Activated B cell treated with CpG ODN at 0.5 μM for 24 hours (primary cell): ENCODE measurements around the gene PSMG4. TPM values are rescaled to one million over a fixed set of nuclear protein-coding genes. Genes with fewer than 3 reads are reported as not detected.

Source experiments
- ATAC-seq: fragments of 200-7000 bp; cut with Tn5 transposase; one replicate; pipeline ENCODE4 v1.10.0; 2021; ENCODE audit warnings: low read depth, mild to moderate bottlenecking, moderate library complexity
- CTCF ChIA-PET: fragments of 350-600 bp; sonication (Branson Sonifier 250); formaldehyde crosslinking; loops from one replicate; lab custom pipeline; 2021; ENCODE audit warnings: antibody characterized with exemption; lab: Charles Lee
- POLR2A ChIA-PET: fragments of 350-600 bp; sonication (Branson Sonifier 250); formaldehyde crosslinking; loops from one replicate; lab custom pipeline; 2021; ENCODE audit warnings: antibody characterized with exemption; lab: Charles Lee
- DNase-seq: peaks from one replicate; pipeline ENCODE4 v3.0.0; 2022
- H3K27ac Mint-ChIP-seq: one replicate; pipeline ENCODE4 v1.8.0; 2020; ENCODE audit warnings: mixed read lengths
- H3K27me3 Mint-ChIP-seq: one replicate; pipeline ENCODE4 v1.8.0; 2021; ENCODE audit warnings: mixed read lengths
- H3K36me3 Mint-ChIP-seq: one replicate; pipeline ENCODE4 v1.8.0; 2021; ENCODE audit warnings: low read depth, mixed read lengths
- H3K4me1 Mint-ChIP-seq: one replicate; pipeline ENCODE4 v1.8.0; 2021; ENCODE audit warnings: mixed read lengths
- H3K4me3 Mint-ChIP-seq: one replicate; pipeline ENCODE4 v1.8.0; 2020; ENCODE audit warnings: mild to moderate bottlenecking, mixed read lengths
- H3K9me3 Mint-ChIP-seq: one replicate; pipeline ENCODE4 v1.8.0; 2020; ENCODE audit warnings: mixed read lengths
- CTCF ChIP-seq: fragments of 200-600 bp; IDR thresholded peaks from one replicate; pipeline ENCODE4 v1.8.0; 2022; ENCODE audit warnings: antibody characterized with exemption, mild to moderate bottlenecking
- intact Hi-C: fragments of 100-400 bp; cut with micrococcal nuclease; formaldehyde crosslinking; loops from one replicate; pipeline ENCODE4 v1.15.1; 2024
- total RNA-seq: library from RNA; stranded (reverse); gene quantifications from 2 replicates; pipeline ENCODE4 v1.2.3, GENCODE V29; 2022

Gene PSMG4
- total RNA-seq, 1 donor from 2014 or later = 29.9 TPM

DNA sequence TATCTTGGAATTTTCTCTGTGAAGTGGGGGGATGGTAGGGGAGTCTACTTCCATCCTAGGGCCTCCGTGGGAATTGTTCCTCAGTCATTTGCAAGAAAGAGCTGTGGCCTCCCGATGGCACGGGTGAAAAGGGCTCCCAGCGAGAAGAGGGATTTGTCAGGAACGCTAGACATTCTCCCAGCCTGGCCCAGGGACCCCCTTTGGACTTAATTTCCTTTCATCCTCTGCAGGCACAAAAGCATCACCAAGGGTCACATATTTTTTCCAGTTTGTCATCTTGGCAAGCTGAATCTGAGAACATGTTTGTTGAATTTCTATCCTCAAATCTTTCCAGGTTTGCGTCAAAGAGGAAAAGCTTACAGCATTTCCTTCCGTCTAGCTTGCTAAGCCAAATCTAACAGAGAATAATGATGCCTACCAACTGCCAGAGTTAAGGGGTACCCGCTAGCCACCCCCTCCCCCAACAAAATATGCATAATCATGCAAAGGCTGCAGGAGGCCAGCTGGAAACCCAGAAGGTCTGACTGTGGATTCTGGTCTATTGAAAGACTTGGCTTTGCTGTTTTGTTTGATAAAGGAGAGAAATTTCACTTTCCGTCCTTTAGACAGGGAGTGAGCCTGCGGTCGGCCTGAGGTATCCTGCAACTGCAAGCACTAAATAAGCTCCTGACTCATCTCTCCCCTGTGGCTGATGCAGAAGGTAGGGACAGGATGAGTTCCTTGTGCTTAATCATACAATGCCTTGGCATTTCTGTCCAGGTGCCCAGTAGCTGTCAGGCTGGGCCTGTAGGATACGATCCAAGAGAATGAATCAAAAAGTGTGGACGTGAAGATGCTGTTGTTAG, 23.1 kb downstream of the PSMG4 start:
- intact Hi-C loops = no loop called here
- no peaks in the 10 kb centered on the region for H3K9me3 Mint-ChIP-seq
- H3K27me3 Mint-ChIP-seq = no peaks in the 10 kb centered on the region
- H3K27ac Mint-ChIP-seq = no peak overlapping the region
- no peak for ATAC-seq
- H3K36me3 Mint-ChIP-seq = peaks cover 5% of the 10 kb centered on the region
- no peak for DNase-seq
- no peak overlapping the region for H3K4me3 Mint-ChIP-seq
- ChIA-PET POLR2A (no interaction called here), CTCF (interaction anchor here (0.7 to 7.1 kb wide), 6 partner anchors 9 to 711 kb away, joined by 3 to 130 read pairs (median 3); no protein-coding TSS in a partner anchor)
- no peak for TF ChIP-seq CTCF
- H3K4me1 Mint-ChIP-seq = peaks cover 3% of the 10 kb centered on the region

GRCh38 chr6:3282476-3283236, 23.9 kb downstream of the PSMG4 start:
- ChIA-PET CTCF (interaction anchor here (1.0 to 7.1 kb wide), 5 partner anchors 8 to 696 kb away, joined by 3 to 130 read pairs (median 3); no protein-coding TSS in a partner anchor), POLR2A (no interaction called here)
- H3K4me3 Mint-ChIP-seq = no peak overlapping the region
- TF ChIP-seq CTCF = no peak
- H3K27me3 Mint-ChIP-seq = no peaks in the 10 kb centered on the region
- ATAC-seq (no peak), DNase-seq (no peak)
- H3K4me1 Mint-ChIP-seq = peaks cover 3% of the 10 kb centered on the region
- intact Hi-C loops = no loop called here
- H3K9me3 Mint-ChIP-seq = no peaks in the 10 kb centered on the region
- H3K27ac Mint-ChIP-seq = no peak overlapping the region
- H3K36me3 Mint-ChIP-seq = peaks cover 5% of the 10 kb centered on the region

DNA sequence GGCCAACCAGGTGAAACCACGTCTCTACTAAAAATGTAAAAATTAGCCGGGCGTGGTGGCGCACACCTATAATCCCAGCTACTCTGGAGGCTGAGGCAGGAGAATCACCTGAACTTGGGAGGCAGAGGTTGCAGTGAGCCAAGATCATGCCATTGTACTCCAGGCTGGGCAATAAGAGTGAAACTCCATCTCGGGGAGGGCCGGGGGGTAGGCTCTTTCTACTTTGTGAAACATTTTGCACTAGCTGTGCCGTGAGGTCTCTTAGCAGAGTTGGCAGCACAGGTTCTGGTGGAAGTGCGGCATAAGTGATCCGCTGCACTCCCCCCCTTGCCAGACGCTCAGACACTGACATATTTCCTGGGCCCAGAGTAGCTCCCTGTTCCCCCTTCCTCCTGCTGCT, 24.5 kb downstream of the PSMG4 start:
- no peaks in the 10 kb centered on the region for H3K9me3 Mint-ChIP-seq
- CTCF ChIA-PET = interaction anchor here (1.3 to 1.9 kb wide), 2 partner anchors 449 to 695 kb away, joined by 3 to 5 read pairs; no protein-coding TSS in a partner anchor
- TF ChIP-seq CTCF = no peak
- ATAC-seq = no peak
- H3K36me3 Mint-ChIP-seq = peaks cover 5% of the 10 kb centered on the region
- H3K4me1 Mint-ChIP-seq = peaks cover 3% of the 10 kb centered on the region
- intact Hi-C loops = no loop called here
- no peak overlapping the region for H3K4me3 Mint-ChIP-seq
- no peak for DNase-seq
- H3K27me3 Mint-ChIP-seq = no peaks in the 10 kb centered on the region
- H3K27ac Mint-ChIP-seq = no peak overlapping the region
- POLR2A ChIA-PET = no interaction called here

- no peak overlapping the region for H3K27ac Mint-ChIP-seq
- POLR2A ChIA-PET = no interaction called here
- DNase-seq (no peak), ATAC-seq (no peak)
- CTCF ChIA-PET = interaction anchor here (1.3 to 1.9 kb wide), 2 partner anchors 448 to 695 kb away, joined by 3 to 5 read pairs; no protein-coding TSS in a partner anchor
- H3K36me3 Mint-ChIP-seq = peaks cover 5% of the 10 kb centered on the region
- no peaks in the 10 kb centered on the region for H3K27me3 Mint-ChIP-seq
- H3K9me3 Mint-ChIP-seq = no peaks in the 10 kb centered on the region
- H3K4me3 Mint-ChIP-seq = no peak overlapping the region
- H3K4me1 Mint-ChIP-seq = peaks cover 3% of the 10 kb centered on the region
- TF ChIP-seq CTCF = no peak
- intact Hi-C loops = no loop called here
These were observed 25.1 kb downstream of the PSMG4 start for GRCh38 chr6:3283641-3284435.
